Hematopoietic multipotent progenitor cell (in vitro differentiated cells): Measurements from ENCODE around the gene RAB21. TPM values are rescaled to one million over a fixed set of nuclear protein-coding genes. Genes with fewer than 3 reads are reported as not detected.
"Not testable (repeated sequence)": the region's sequence is repeated elsewhere in the genome, so short reads cannot be mapped to it uniquely, and the experiment has no call there.

Experiments
- DNase-seq, 3 donors: peaks; one replicate each; pipeline ENCODE4 v3.0.0-alpha.2; 2011 to 2015; ENCODE audit warnings: low read depth in 2 of 3, low spot score in 2 of 3
- total RNA-seq: library from RNA; depleted of rRNA; stranded (reverse); fragments of >200 nt; gene quantifications from one replicate; pipeline ENCODE4 v1.2.3, GENCODE V29; 2012

The RAB21 gene
- total RNA-seq, 1 donor, result 5.1 TPM

DNA sequence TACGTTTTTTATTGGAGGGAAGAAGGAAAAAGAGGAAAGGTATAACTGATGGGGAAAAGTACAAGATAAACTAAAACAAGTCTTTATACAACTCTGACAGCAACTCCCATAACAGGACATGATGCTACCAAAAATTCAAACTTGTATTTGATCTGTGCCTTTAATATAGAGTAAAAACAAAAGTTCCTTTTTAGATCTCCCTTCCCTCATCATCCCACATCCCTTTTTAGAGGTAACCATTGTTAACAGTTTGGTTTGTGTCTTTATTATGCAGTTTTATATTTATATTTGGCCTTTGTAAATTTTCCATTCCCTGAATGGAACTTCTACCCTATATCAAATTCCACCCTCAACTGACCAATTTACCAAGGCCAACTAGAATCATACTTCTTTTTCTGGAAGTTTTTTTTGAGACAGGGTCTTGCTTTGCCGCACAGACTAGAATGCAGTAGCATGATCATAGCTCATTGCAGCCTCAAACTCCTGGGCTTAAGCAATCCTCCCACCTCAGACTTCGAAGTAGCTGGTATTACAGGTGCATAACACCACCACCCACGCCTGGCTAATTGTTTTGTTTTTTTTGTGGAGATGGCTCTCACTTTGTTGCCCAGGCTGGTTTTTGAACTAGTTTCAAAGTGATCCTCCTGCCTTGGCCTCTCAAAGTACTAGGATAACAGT, 36.9 kb downstream of the RAB21 start:
- DNase-seq, result no peak

- DNase-seq, result no peak
Observed at GRCh38 chr12:71792599-71792998, 37.9 kb downstream of the RAB21 start.

GRCh38 chr12:71795901-71796300, 41.2 kb downstream of the RAB21 start:
- no peak for DNase-seq

DNA sequence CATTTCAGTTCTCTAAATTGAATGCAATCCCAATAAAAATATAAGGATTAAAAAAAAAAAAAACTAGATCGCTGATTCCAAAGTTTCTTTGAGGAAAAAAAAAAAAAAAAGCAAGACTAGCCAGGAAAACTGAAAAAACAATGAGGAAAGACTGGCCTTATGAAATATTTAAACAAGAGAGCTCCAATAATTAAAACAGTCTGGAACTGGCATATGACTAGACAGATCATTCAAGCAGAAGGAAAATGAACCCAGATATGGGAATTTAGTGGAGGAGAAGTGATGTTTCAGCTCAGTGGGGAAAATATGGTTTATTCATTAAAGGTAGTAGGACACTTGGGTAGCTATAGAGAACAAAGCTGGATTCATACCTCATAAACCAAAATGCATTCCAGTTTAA, 42.9 kb downstream of the RAB21 start:
- DNase-seq, result no peak

GRCh38 chr12:71799106-71799505, 44.4 kb downstream of the RAB21 start:
- DNase-seq, result no peak

DNA sequence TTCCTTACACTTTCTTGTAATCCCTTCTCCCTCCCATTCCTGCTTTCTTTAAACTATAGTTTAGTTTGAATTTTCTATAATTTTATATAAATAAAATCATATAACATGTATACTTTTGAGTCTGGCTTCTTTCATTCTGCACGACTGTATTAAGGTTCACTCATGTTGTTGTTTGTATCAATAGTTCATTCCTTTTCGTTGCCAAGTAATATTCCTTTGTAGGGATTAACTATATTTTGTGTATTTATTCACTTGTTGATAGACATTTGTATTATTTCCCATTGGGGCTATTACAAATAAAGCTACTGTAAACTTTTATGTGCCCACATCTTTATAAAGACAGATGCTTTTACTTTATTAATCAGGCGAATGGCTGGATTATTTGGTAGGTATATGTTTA, 45.5 kb downstream of the RAB21 start:
- no peak for DNase-seq

- DNase-seq, result no peak
Observed at GRCh38 chr12:71804505-71804904, 49.8 kb downstream of the RAB21 start.

GRCh38 chr12:71810921-71811320, 56.3 kb downstream of the RAB21 start:
- no peak for DNase-seq

DNA sequence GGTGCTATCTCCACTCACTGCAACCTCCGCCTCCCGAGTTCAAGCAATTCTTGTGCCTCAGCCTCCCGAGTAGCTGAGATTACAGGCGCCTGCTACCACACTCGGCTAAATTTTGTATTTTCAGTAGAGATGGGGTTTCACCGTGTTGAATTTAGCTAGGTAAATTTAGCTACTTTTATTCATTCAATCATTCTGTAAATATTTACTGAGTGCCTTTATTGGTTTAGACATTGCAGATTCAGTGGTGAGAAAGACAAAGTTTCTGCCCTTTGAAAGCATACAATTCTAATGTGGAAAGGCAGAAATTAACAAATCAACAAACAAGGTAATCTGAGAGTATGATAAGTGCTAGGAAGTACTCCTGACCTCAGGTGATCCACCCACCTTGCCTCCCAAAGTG, 60.6 kb downstream of the RAB21 start:
- not testable (repeated sequence) for DNase-seq

DNA sequence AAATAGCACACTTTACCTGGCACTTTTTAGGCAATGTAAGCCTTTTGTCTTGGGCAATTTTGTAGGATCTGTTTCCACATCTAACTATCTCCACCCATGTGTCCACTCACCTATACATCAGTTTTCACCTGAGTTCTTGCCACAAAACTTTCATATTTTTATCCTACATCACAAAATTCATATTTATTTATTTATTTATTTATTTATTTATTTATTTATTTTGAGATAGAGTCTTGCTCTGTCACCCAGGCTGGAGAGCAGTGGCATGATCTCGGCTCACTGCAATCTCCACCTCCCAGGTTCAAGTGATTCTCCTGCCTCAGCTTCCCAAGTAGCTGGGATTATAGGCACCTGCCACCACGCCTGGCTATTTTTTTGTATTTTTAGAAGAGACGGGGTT, 67.4 kb downstream of the RAB21 start:
- DNase-seq, result not testable (repeated sequence)

DNA sequence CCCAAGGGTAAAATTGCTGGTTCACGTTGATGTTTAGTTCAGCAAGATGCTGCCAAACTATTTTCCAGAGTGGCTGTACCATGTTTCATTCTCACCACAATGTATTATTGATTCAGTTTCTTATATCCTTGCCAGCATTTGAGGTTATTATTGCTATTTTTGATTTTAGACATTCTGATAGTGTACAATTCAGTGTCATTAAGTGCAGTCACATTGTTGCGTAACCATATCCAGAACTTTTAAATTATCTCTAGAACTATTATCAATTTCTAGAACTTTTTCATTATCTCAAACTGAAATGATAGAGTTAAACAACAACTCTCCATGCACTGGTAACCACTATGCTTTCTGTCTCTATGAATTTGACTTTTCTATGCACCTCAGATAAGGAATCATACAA, 74.2 kb downstream of the RAB21 start:
- no peak for DNase-seq

DNA sequence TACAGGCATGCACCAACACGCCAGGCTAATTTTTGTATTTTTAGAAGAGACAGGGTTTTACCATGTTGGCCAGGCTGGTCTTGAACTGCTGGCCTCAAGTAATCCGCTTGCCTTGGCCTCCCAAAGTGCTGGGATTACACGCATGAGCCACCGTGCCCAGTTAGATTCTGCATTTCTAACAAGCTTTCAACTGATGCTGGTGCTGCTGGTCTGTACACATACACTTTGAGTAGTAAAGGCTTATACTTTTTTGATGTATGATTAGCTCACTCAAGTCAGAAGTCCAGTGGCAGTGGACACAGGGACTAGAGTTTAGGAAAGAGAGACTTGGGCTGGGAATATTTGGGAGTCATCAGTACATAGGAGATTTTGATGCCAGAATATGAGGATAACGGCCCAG, 82.7 kb downstream of the RAB21 start:
- DNase-seq, result no peak

GRCh38 chr12:71838231-71838630, 83.6 kb downstream of the RAB21 start:
- DNase-seq, result no peak

DNA sequence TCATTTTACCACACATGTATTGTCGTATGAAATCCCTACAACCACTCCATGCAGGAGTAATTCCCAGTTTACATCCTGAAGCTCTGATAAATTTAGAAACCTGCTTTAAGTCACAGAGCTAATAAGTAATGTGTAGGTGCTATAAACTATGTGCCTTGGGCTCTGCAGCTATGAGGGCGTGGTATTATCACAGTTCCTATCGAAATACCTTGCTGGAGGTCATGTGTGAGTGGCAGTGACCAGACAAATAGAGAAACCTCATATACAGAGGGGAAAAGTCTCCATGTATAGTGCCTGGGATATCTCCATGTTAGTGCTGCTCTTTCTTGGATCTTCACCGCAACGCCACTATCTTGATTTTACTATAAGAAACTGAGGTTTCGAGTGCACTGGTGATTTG, 84.0 kb downstream of the RAB21 start:
- DNase-seq, result no peak

- DNase-seq, result peak; percentile 4 to 43 (median 38)
Observed at GRCh38 chr12:71840231-71840847, 85.7 kb downstream of the RAB21 start.

DNA sequence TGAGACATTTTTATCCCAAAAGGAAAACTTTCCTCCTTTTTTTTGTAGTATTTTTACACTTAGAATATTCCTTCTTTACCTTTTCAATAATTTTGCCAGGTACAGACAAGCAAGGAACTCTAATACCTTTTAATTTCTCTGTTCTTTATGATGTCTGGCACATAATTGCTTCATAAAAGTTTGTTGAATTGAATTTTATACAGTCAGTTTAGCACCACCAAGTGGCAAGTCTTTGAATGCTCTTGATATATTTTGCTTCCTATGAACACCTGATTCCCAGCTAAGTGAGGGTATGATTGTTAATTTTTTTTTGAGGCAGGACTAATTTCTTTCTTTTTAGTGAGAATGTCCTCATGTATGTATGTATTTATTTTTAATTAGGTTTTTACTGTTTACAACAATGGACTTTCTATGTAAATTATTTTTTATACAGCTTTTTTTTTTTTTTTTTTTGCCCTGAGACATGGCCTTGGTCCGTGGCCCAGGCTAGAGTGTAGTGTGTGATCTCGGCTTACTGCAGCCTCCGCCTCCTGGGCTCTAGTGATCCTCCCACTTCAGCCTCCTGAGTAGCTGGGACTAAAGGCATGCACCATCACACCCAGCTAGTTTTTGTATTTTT, 91.8 kb downstream of the RAB21 start:
- peak in 2 of 3 donors; percentile 42 to 71 for DNase-seq

- no peak for DNase-seq
Observed at GRCh38 chr12:71848212-71848611, 93.5 kb downstream of the RAB21 start.

DNA sequence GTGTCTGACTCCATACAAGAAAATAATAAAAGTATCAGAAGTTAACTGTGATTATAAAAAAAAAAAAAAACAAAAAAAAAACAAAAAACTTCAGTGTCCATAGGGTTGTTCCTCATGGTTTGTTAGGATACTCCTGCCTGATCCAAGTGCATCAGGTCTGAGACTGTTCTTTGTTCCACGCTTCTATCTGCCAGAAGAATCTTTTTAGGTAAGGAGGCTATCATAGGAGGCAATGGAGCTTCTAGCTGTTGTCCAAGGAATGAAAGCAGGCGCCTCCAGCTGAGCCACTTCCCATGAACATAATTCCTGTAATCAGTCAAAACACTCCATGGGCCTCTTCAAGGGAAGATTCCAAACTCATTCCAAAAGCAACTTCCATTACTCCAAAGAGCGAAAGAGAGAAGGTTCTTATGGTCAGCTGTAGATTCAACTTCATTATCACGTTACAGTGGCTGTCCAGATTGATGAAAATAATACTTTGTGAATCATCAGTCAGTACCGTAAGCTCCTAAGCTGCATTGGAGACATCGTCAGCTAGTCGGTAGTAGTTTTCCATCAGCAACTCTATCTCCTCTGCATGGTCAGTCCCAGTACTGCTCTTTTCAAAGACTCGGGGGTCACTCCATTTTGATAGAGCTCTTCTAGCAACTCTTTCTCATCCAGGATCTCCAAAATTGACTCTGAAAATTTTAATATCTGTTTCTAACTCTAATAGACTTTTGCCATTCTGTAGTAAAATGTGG, 94.6 kb downstream of the RAB21 start:
- DNase-seq, result no peak
